H4 (cell line): ENCODE measurements around the gene MOB3C. TPM values are rescaled to one million over a fixed set of nuclear protein-coding genes. Genes with fewer than 3 reads are reported as not detected.

ENCODE experiments used
- DNase-seq: peaks from one replicate; pipeline ENCODE4 v3.0.0-alpha.2; 2015; ENCODE audit warnings: low spot score
- total RNA-seq: library from RNA; depleted of rRNA; stranded (reverse); fragments of >200 nt; shearing (Covaris generic); gene quantifications from 2 replicates; pipeline ENCODE4 v1.2.3, GENCODE V29; 2014; rRNA removed

The MOB3C gene
- total RNA-seq, 1 experiment from 2014 or later: 6.6 TPM

DNA sequence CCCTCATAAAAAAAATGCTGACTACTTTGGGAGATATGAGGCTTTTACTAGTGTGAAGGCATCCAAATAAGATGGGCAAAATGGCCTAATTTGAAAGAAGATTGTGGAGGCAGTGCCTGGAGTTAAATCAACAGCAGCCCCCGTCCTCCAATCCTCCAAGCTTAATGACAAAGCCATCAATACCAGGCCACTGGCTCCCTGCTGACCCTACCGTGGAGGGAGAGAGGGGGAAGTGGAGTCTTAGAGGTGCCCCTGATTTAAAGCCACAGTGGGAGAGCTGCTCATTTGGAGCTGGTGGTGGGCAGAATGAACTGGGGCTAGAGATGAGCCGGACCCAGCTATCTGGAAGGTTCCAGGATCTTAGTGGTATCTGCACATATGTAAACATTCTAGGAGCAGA lies 40.8 kb downstream of the MOB3C start:
- no peak for DNase-seq

DNA sequence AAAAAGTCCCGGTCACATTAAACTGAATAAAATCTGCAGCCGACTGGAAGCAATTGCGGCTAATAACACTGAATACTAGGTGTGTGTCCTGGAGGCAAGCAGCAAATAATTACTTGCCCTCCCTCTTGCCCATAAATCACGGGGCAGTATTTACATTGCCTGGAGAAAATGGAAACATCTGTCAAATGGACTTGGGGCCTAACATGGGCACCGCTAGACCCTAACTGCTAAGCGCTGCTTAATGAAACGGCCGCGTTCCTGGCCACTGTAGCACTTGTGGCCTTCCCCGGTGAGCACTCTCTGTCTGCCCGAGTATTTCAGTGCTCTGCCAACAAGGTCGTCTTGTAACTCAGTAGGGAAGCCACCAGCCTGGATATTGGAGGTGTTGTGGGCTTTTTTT lies 41.3 kb downstream of the MOB3C start:
- DNase-seq: no peak

DNA sequence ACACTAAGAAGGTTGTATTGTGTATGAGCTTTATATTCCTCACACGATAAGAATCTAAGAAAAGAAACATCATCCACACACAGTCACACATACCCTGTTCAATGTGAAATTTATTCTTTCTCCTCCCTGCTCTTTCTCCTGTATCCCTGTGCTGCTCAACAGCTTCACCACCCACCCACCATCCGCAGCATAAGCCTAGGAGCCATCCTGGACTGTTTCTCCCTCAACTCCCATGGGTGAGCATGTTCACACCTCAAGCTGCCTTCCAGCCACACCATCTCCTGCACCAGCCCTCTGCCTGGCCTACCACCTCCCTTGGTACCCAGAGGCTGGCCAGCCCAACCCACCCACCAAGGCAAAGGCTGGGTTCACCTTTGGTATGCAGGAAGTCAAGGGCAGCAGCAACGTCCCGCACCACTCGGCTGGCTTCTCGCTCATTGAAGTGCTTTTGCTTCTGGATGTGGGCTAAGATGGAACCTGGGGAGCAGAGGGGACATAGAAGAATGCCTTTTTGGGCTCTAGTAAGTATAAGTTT lies 44.9 kb downstream of the MOB3C start:
- no peak for DNase-seq

DNA sequence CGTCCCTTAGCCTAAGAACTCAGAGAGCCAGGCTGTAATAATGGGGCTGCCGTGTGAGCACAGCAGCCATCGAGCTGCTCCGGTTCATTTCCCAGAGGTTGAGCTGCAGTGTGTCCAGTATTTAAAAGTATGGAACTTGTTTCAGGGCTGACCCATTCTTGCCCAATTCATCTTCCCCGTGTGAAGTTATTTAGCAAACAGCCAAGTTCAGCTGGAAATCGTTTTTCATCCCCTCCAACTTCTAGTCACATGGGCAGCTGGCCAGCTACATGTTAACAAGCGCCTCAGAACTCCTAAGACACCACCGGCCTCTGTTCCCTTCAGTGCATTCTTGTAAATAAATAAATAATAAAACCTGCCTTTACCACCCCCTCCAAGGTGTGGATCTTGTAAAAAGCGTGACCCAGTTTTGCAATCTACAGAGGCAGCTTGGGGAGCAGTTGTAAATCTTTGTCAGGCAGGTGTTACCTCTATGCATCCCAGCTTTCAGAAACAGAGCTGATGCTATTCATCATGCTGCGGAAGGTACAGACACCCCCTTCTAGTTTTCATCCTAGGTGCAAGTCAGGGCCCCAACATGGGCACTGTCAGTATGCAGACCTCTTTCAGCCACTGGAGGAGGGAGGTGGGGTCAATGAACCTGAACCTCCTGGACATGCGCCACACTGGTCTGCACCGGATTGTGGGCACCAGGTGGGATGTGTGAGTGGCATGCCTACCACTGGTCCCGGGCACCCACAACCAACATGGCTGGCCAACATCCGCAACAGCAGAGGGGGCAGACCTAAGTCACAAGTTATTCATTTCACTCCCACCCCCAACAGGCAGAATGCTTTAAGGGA lies 46.5 kb downstream of the MOB3C start:
- no peak for DNase-seq

DNA sequence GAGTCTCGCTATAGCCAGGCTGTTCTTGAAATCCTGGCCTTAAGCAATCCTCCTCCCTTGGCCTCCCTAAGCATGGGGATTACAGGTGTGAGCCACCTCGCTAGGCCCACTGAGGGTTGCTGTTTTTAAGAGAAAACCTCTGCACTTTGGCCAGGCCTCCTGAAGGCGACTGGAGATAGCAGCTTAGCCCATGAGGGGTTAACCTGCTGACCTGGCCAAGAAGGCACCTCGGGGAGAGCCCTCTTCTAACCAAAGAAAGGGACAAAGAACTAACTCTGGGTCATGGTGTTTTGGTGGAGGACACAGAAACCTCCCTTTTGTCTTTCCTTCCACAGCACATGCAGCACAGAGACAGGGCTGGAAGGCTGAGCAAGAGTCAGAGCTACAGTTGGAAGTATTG lies 47.5 kb downstream of the MOB3C start:
- no peak for DNase-seq

DNA sequence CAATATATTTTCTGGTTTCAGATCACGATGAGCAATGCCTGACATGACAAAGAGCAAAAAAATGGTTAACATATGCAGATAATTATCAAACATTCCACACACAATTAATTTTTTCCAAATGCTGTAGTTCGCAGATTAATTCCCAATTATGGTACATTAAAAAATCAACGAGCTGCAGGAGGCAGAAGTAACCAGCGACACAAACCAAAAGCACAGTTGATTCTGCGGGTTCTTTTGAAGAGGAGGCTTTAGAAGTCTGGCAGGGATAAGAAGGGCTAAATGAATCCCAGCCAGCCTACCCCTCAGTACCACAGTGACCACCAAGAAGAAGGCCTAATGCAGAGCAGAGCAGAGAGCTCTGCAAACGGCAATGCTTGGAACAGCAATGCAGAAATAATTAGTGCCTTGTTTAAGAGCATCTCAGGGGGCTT lies 48.1 kb downstream of the MOB3C start:
- DNase-seq: no peak

DNA sequence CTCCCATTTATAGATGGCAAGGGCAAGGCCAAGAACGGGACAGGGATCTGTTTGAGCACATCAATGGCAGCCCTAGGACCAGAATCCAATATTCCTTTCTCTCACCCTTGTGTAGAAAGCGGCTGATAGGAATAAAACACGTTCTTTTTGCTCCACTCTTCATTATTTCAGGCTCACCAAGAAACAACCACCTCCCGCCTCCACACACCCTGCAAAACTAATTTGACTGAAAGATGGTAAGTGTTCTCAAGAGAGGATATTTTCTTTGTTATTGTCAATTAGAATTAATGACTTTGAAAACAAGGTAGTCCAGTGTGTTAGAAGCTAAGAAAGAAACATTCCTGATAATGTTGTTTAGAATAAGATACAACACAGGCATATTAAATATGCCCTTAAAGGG lies 53.3 kb downstream of the MOB3C start:
- no peak for DNase-seq

DNA sequence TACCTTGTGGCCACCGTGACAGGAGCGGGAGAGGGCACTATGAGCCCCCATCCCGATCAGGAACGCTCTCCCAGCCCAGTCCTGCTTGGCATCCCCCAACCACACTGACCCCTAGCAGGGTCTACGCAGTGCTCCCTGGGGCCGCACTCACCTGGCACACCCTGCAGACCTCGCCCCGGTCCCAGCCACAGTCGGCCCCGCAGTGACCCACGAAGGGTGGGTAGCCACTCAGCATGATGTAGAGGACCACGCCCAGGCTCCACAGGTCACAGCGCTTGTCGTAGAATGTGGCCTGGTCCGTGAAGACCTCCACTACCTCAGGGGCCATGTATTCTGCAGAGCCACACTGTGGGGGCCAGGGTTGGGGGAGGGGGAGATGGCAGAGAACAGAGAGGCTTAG lies 54.1 kb downstream of the MOB3C start:
- no peak for DNase-seq

DNA sequence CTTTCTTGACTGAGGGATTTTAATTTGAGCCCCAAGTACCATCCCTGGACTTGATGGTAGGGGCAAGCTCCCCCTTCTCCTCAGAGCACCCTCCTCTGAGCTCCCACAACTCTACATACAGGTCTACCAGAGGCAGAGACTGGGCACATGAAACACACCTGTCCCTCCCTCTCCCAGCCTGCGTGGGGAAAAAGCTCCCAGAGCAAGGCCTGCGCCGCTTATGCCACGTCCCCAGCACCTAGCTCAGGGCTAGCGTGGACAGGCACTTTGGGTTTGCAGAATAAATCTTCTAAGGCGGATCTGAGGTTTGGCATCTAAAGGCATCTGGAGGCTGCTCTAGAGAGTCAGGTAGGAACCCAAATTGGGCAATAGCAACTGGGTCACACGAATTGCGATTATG lies 57.6 kb downstream of the MOB3C start:
- no peak for DNase-seq

DNA sequence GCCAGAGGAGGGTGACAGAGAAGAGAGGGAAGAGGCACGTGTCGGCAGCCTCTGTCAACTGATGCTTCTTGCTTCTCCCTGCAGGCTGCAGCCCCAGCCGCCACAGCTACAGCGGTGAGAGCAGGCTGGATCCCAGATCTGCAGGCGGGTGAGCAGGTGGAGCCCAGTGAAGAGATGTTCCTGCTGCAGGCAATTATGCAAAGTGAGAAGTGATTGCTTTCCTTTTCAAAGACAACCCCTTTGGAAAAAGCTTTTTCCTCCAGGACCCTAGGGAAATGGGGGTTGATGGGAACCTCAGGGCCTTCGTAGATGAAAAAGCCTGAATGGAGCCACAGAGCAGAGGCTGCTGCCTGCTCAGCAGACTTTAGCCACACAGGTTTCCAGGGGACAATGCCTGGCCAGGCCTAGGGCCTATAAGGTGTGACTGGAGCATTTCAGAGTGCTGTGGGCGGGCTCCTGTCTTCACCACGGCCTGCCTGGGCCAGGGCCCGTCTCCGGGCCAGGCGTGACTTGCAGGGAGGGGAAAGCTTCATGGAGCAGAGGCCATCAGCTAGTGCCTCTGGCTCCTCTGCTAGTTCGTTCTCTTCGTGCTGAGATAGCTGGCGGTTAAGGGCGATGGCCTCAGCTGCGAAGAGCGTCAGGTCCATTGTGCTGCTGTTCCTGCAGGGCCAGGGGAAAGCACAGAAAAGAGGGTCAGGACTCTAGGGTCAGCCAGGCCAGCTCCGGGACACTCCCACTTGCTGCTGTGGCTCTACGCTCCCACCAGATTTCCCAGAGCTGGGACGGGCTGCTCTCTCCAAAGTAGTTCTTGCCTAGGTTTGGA lies 58.3 kb downstream of the MOB3C start:
- DNase-seq: no peak

Other genes with a start within 250 kb of the MOB3C start
- gene FAAH, start 222.5 kb downstream of the MOB3C start, total RNA-seq: 0.64 and 2.0 TPM in 2 replicates
- 0.37 TPM in 2 replicates for gene DMBX1, start 127.0 kb downstream of the MOB3C start, total RNA-seq
- not detected in 2 replicates for gene KNCN, start 65.2 kb downstream of the MOB3C start, total RNA-seq
- 21.8 and 23.2 TPM in 2 replicates for gene MKNK1, start 12.5 kb downstream of the MOB3C start, total RNA-seq
- gene ATPAF1, start 51.6 kb upstream of the MOB3C start, total RNA-seq: 73.0 and 82.3 TPM in 2 replicates
- gene TEX38, start 55.0 kb upstream of the MOB3C start, total RNA-seq: not detected in 2 replicates
- 54.2 and 76.6 TPM in 2 replicates for gene EFCAB14, start 102.3 kb upstream of the MOB3C start, total RNA-seq
- not detected in 2 replicates for gene CYP4B1, start 182.2 kb upstream of the MOB3C start, total RNA-seq